OCI-LY1 (cell line): ENCODE measurements around the gene PFN4.

ENCODE experiments used
- H2AFZ ChIP-seq: fragments of 200-600 bp; sonication (generic), shearing (Covaris generic); 2 replicates; pipeline ENCODE4 v1.6.0; 2014; ENCODE audit warnings: antibody characterized with exemption, mild to moderate bottlenecking, low read length
- H3F3A ChIP-seq: fragments of 200-600 bp; sonication (generic), shearing (Covaris generic); 2 replicates; pipeline ENCODE4 v1.6.0; 2014; ENCODE audit warnings: mild to moderate bottlenecking, antibody characterized with exemption, low read length, moderate library complexity; ENCODE audit not compliant: insufficient read depth
- H3K27ac ChIP-seq: fragments of 200-600 bp; sonication (generic); 2 replicates; pipeline ENCODE4 v1.5.1; 2014; ENCODE audit warnings: low read length, mixed run types, mild to moderate bottlenecking, low read depth; ENCODE audit not compliant: poor library complexity, severe bottlenecking
- H3K27me3 ChIP-seq: fragments of 200-600 bp; sonication (generic); 2 replicates; pipeline ENCODE4 v1.6.0; 2014; ENCODE audit warnings: antibody characterized with exemption, mild to moderate bottlenecking, low read length, moderate library complexity; ENCODE audit not compliant: insufficient read depth
- H3K36me3 ChIP-seq: fragments of 200-600 bp; sonication (generic); 2 replicates; pipeline ENCODE4 v1.6.1; 2014; ENCODE audit warnings: mild to moderate bottlenecking, antibody characterized with exemption, low read length, moderate library complexity, mixed read lengths; ENCODE audit not compliant: insufficient read depth
- H3K4me1 ChIP-seq: fragments of 200-600 bp; sonication (generic); 2 replicates; pipeline ENCODE4 v1.5.1; 2014; ENCODE audit warnings: mild to moderate bottlenecking, low read length, moderate library complexity; ENCODE audit not compliant: insufficient read depth, severe bottlenecking
- H3K4me2 ChIP-seq: fragments of 200-600 bp; sonication (generic), shearing (Covaris generic); 2 replicates; pipeline ENCODE4 v1.6.1; 2014; ENCODE audit warnings: low read length
- H3K4me3 ChIP-seq: fragments of 200-600 bp; sonication (generic); 2 replicates; pipeline ENCODE4 v1.5.1; 2014; ENCODE audit warnings: low read length, low read depth, mild to moderate bottlenecking, mixed read lengths; ENCODE audit not compliant: poor library complexity, severe bottlenecking
- H3K79me2 ChIP-seq: fragments of 200-600 bp; shearing (Covaris generic); 2 replicates; pipeline ENCODE4 v1.6.1; 2016; ENCODE audit warnings: mixed run types, low read length, mixed read lengths; ENCODE audit not compliant: insufficient read depth
- H3K9ac ChIP-seq: fragments of 200-600 bp; sonication (generic), shearing (Covaris generic); 2 replicates; pipeline ENCODE4 v1.6.1; 2014; ENCODE audit warnings: mild to moderate bottlenecking, low read length, mixed read lengths
- H3K9me2 ChIP-seq: fragments of 200-600 bp; sonication (generic), shearing (Covaris generic); 2 replicates; pipeline ENCODE4 v1.6.1; 2014; ENCODE audit warnings: low read depth, mild to moderate bottlenecking, low read length, mixed read lengths
- H3K9me3 ChIP-seq: fragments of 200-600 bp; shearing (Covaris generic); 2 replicates; pipeline ENCODE4 v1.6.1; 2014; ENCODE audit warnings: low read length, mixed read lengths
- H4K20me1 ChIP-seq: fragments of 200-600 bp; sonication (generic), shearing (Covaris generic); 2 replicates; pipeline ENCODE4 v1.6.0; 2016; ENCODE audit warnings: mild to moderate bottlenecking, low read length; ENCODE audit not compliant: insufficient read depth
- CTCF ChIP-seq: fragments of 200-600 bp; sonication (generic), shearing (Covaris generic); IDR thresholded peaks from 2 replicates; pipeline ENCODE4 v1.5.1; 2017; ENCODE audit warnings: mild to moderate bottlenecking, antibody characterized with exemption, low read length, moderate library complexity, mixed read lengths
- EZH2 ChIP-seq: fragments of 200-600 bp; sonication (generic), shearing (Covaris generic); IDR thresholded peaks from 2 replicates; pipeline ENCODE4 v1.8.0; 2017; ENCODE audit warnings: borderline replicate concordance, mixed run types, mild to moderate bottlenecking, antibody characterized with exemption, low read length, moderate library complexity, mixed read lengths

PFN4 gene

GRCh38 chr2:24076849-24077534, 46.1 kb downstream of the PFN4 start:
- peaks cover 21% of the 10 kb centered on the region for H3K4me1 ChIP-seq
- H3K27me3 ChIP-seq = no peaks in the 10 kb centered on the region
- H3K36me3 ChIP-seq = peaks cover 18% of the 10 kb centered on the region; the same call in 1 of the 2 replicates
- H3K9ac ChIP-seq = peak overlapping the region; percentile 62
- no peak for TF ChIP-seq EZH2
- no peak for TF ChIP-seq CTCF
- H3K4me3 ChIP-seq = peak overlapping the region; percentile 78
- H3K9me2 ChIP-seq = no peaks in the 10 kb centered on the region
- no peak overlapping the region for H3K27ac ChIP-seq
- peaks cover 10% of the 10 kb centered on the region for H3K79me2 ChIP-seq
- H3K9me3 ChIP-seq = no peaks in the 10 kb centered on the region
- H2AFZ ChIP-seq = no peak overlapping the region
- H3K4me2 ChIP-seq = peak overlapping the region; percentile 69
- H4K20me1 ChIP-seq = no peaks in the 10 kb centered on the region
- no peaks in the 10 kb centered on the region for H3F3A ChIP-seq

GRCh38 chr2:24075915-24076848, 47.0 kb downstream of the PFN4 start, which contains the start of gene SF3B6:
Gene SF3B6, minus strand, starts transcription at chr2:24076326. Its CDS starts 97 bp downstream, at chr2:24076229.
- no peak for TF ChIP-seq EZH2
- no peak for TF ChIP-seq CTCF
- Histone ChIP-seq H3K27ac (peak within 1 kb of the TSS; percentile 39), H3K4me1 (peaks cover 21% of the 10 kb centered on the region), H3K36me3 (peaks cover 18% of the 10 kb centered on the region; the same call in 1 of the 2 replicates), H3K9ac (peak within 1 kb of the TSS; percentile 77), H3K4me2 (peak within 1 kb of the TSS; percentile 82), H3K9me3 (no peaks in the 10 kb centered on the region), H3K9me2 (no peaks in the 10 kb centered on the region), H4K20me1 (no peaks in the 10 kb centered on the region), H2AFZ (no peak within 1 kb of the TSS), H3K4me3 (peak within 1 kb of the TSS; percentile 78), H3K79me2 (peaks cover 10% of the 10 kb centered on the region), H3K27me3 (no peaks in the 10 kb centered on the region), H3F3A (no peaks in the 10 kb centered on the region)

- H3K4me3 ChIP-seq = peak overlapping the region; percentile 78
- H3K27ac ChIP-seq = no peak overlapping the region
- H3K36me3 ChIP-seq = peaks cover 23% of the 10 kb centered on the region; the same call in 1 of the 2 replicates
- no peaks in the 10 kb centered on the region for H3F3A ChIP-seq
- TF ChIP-seq CTCF (no peak), EZH2 (no peak)
- no peaks in the 10 kb centered on the region for H3K27me3 ChIP-seq
- peak overlapping the region; percentile 82 for H3K4me2 ChIP-seq
- H3K9ac ChIP-seq = peak overlapping the region; percentile 77
- peaks cover 21% of the 10 kb centered on the region for H3K4me1 ChIP-seq
- H2AFZ ChIP-seq = no peak overlapping the region
- H3K9me3 ChIP-seq = no peaks in the 10 kb centered on the region
- peaks cover 10% of the 10 kb centered on the region for H3K79me2 ChIP-seq
- H4K20me1 ChIP-seq = no peaks in the 10 kb centered on the region
- no peaks in the 10 kb centered on the region for H3K9me2 ChIP-seq
Measured at GRCh38 chr2:24075259-24075658, 47.9 kb downstream of the PFN4 start.
